ENCODE results near the gene VEZT.
"Not testable (repeated sequence)": the region's sequence is repeated elsewhere in the genome, so short reads cannot be mapped to it uniquely, and the experiment has no call there.

Gene VEZT

GRCh38 chr12:95224202-95225170 lies 6.9 kb downstream of the VEZT start:
- no peak for DNase-seq (ENCODE audit: low read depth)

GRCh38 chr12:95225645-95226212 lies 8.1 kb downstream of the VEZT start:
- DNase-seq (ENCODE audit: low read depth) = no peak

GRCh38 chr12:95227818-95228356 lies 10.3 kb downstream of the VEZT start:
- DNase-seq (ENCODE audit: low read depth) = no peak

GRCh38 chr12:95228617-95229016 lies 11.0 kb downstream of the VEZT start:
- no peak for DNase-seq (ENCODE audit: low read depth)

- no peak for DNase-seq (ENCODE audit: low read depth)
These were observed 12.0 kb downstream of the VEZT start for GRCh38 chr12:95229636-95230035.

- DNase-seq (ENCODE audit: low read depth) = no peak
These were observed 12.7 kb downstream of the VEZT start for GRCh38 chr12:95230313-95230712.

- no peak for DNase-seq (ENCODE audit: low read depth)
These were observed 13.6 kb downstream of the VEZT start for GRCh38 chr12:95231190-95231589.

GRCh38 chr12:95234187-95234586 lies 16.6 kb downstream of the VEZT start:
- not testable (repeated sequence) for DNase-seq (ENCODE audit: low read depth)

GRCh38 chr12:95235621-95236020 lies 18.0 kb downstream of the VEZT start:
- DNase-seq (ENCODE audit: low read depth) = not testable (repeated sequence)

- DNase-seq (ENCODE audit: low read depth) = no peak
These were observed 19.7 kb downstream of the VEZT start for GRCh38 chr12:95237315-95237714.

- no peak for DNase-seq (ENCODE audit: low read depth)
These were observed 20.5 kb downstream of the VEZT start for GRCh38 chr12:95238150-95238549.

GRCh38 chr12:95239216-95239615 lies 21.6 kb downstream of the VEZT start:
- DNase-seq (ENCODE audit: low read depth) = no peak

GRCh38 chr12:95239835-95240234 lies 22.2 kb downstream of the VEZT start:
- DNase-seq (ENCODE audit: low read depth) = not testable (repeated sequence)

- no peak for DNase-seq (ENCODE audit: low read depth)
These were observed 22.9 kb downstream of the VEZT start for GRCh38 chr12:95240556-95240955.

- not testable (repeated sequence) for DNase-seq (ENCODE audit: low read depth)
These were observed 23.5 kb downstream of the VEZT start for GRCh38 chr12:95241138-95241537.

GRCh38 chr12:95241761-95242506 lies 24.3 kb downstream of the VEZT start:
- no peak for DNase-seq (ENCODE audit: low read depth)

GRCh38 chr12:95243497-95244183 lies 26.0 kb downstream of the VEZT start:
- no peak for DNase-seq (ENCODE audit: low read depth)

- no peak for DNase-seq (ENCODE audit: low read depth)
These were observed 26.7 kb downstream of the VEZT start for GRCh38 chr12:95244350-95244749.

- no peak for DNase-seq (ENCODE audit: low read depth)
These were observed 30.5 kb downstream of the VEZT start for GRCh38 chr12:95248095-95248494.

GRCh38 chr12:95248604-95249360 lies 31.2 kb downstream of the VEZT start:
- DNase-seq (ENCODE audit: low read depth) = no peak

- DNase-seq (ENCODE audit: low read depth) = no peak
These were observed 35.8 kb downstream of the VEZT start for GRCh38 chr12:95253386-95253785.

Measured in T follicular helper cell (primary cell).